Stimulated activated CD8-positive, alpha-beta memory T cell treated with anti-CD3 and anti-CD28 coated beads, Interleukin-4, amount 100 ng/mL, for 48 hours (primary cell): ENCODE results near the gene CMTM7.
"Not testable (repeated sequence)": the region's sequence is repeated elsewhere in the genome, so short reads cannot be mapped to it uniquely, and the experiment has no call there.

ENCODE experiments used
- DNase-seq: peaks from one replicate; pipeline ENCODE4 v3.0.0-alpha.2; 2020

Gene CMTM7

DNA sequence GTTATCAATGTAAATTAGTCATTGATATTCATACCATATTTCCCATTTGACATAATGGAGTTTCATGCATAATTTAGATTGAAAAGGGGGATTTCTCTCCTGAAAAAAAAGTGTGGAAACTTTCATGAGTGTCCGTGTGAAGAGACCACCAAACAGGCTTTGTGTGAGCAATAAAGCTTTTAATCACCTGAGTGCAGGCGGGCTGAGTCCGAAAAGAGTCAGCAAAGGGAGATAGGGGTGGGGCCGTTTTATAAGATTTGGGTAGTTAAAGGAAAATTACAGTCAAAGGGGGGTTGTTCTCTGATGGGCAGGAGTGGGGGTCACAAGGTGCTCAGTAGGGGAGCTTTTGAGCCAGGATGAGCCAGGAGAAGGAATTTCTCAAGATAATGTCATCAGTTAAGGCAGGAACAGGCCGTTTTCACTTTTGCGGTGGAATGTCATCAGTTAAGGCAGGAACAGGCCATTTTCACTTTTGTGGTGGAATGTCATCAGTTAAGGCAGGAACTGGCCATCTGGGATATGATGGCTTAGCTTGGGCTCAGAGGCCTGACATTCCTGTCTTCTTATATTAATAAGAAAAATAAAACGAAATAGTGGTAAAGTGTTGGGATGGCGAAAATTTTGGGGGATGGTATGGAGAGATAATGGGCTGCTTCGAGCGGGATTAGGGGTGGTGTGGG, 69.3 kb downstream of the CMTM7 start:
- DNase-seq, result peak; percentile 26

- DNase-seq, result peak; percentile 30
These were observed 70.7 kb downstream of the CMTM7 start for GRCh38 chr3:32462191-32462986.

- DNase-seq, result not testable (repeated sequence)
These were observed 71.8 kb downstream of the CMTM7 start for GRCh38 chr3:32463415-32463814.

DNA sequence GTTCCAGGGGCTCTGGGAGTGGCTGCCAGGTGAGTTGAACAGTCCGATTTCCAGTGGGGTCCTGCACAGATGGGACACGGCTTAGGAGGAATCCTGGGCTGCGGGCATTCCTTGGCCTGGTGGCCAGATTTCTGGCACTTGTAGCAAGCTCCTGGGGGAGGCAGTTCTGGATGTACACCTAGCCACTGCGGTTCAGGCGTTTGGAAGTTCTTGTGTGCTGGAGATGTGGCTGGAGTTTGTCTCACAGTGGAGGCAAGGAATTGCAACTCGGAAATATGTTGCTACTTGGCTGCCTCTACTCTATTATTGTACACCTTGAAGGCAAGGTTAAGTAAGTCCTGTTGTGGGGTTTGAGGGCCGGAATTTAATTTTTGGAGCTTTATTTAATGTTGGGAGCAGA, 73.1 kb downstream of the CMTM7 start:
- DNase-seq, result peak; percentile 11

DNA sequence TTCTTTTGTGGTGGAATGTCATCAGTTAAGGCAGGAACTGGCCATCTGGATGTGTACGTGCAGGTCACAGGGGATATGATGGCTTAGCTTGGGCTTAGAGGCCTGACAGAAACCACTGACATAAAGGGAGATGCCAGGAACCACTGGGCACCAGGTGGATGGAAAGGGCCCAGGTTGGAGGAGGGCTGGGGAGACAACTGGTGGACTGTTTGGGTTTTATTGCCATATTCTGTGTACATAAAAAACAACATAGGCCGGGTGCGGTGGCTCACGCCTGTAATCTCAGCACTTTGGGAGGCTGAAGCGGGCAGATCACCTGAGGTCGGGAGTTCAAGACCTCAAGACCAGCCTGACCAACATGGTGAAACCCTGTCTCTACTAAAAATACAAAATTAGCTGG, 75.2 kb downstream of the CMTM7 start:
- peak; percentile 15 for DNase-seq

DNA sequence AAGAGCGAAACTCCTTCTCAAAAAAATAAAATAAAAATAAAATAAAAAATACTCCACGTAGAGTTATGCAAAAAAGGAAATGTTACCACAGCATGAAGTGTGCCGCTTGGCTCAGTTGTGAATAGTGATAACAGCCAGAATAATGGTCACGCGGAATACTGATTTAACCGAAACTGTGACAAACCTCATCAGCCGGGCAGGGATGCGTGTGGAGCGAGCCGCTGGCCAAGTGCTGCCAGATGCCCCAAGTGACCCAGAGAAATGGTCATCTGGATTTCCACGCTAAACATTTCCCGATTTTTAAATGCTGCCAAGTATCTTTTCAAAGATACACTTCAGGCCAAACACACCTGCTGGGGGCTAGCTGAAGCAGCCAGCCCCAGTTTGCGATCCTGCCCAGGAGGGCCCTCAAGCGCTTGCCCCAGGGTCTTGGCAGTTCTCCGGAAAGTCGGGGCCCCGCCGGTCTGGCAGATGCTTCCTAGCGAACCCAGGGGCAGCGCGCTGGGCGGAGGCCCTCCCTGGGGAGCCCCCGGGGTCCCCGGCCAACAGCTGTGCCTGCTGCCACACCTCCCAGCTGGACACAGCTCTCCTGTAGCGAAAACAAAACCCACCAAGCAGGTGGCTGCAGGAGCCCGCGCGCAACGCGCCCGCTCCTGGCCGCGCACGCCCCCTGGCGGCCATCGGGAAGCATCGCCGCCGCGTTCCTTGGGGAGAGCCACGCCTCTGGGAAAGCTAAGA, 75.8 kb downstream of the CMTM7 start:
- DNase-seq, result peak; percentile 87

DNA sequence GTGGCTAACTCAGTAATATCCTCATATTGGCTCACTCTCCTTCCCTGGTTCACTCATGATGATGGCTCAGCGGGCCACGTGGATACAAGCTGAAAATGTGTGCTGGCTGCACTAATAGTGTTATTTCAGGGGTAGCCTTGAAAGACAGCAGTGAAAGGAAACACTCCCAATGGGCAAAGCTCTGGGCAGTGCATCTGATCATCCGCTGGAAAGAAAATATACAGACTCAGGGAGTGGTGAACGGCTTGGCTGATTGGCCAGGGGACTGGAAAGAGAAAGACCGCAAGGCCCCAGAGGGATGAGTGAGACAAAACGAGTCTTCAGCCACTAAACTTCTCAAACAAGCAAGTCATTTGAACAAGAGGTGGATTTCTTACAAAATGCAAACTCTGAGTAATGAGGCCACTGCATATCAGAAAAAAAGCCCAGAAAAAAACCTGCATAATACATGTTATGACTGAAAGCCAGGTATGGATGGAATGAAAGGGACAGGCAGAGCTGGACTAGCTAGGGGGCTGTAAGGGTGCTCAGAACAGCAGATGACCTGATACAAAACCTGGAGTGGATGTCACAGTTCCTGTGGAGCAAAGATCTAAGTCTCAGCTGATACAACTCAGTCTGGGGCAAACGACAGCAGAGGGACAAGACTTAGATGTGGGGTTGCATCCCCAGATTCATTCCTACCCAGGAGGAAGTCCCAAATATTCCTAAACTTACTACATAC, 77.7 kb downstream of the CMTM7 start:
- peak; percentile 18 for DNase-seq

DNA sequence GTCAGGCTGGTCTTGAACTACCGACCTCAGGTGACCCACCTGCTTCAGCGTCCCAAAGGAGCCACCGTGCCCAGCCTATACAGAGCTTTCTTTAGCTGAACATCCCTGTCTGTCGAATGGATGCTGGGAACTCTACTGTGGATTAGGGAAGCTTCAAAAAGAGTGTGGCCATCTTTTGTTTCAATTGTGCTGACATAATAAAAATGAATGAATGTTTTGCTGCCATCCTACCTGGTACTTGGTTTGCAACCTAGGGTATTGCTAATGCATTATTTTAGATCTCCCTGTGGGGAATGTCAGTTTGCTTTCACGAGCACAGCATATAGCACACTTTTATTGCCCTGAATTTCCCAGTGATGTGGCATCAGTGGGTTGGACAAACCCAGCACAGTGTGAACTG, 78.7 kb downstream of the CMTM7 start:
- DNase-seq, result peak; percentile 18

- peak; percentile 12 for DNase-seq
These were observed 79.6 kb downstream of the CMTM7 start for GRCh38 chr3:32471246-32471645.

DNA sequence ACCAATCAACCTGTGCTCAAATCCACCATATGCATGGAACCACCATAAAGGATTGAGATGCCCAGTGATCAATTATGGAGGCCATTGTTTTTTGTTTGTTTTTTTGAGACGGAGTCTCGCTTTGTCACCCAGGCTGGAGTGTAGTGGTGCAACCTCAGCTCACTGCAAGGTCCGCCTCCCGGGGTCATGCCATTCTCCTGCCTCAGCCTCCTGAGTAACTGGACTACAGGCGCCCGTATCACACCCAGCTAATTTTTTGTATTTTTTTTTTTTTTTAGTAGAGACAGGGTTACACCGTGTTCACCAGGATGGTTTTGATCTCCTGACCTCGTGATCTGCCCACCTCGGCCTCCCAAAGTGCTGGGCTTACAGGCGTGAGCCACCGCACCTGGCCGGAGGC, 80.5 kb downstream of the CMTM7 start:
- not testable (repeated sequence) for DNase-seq

DNA sequence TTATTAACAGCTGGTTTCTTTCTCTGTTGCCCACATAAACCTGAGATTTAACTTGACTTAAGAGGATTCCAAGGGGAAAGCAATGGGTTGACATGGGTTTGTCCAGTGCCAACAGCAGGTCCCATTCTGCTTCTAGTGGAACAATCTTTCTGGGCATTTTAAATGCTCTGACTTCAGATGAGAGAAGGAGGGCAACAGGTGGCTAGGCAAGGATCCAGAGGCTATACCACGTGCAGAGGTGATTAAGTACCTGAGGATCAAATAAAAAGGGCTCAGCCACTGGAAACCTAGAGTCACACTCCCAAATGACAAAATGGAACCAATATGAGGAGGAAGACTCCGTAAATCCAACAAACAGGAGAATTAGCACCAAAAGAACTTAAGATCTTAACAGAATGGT, 82.5 kb downstream of the CMTM7 start:
- no peak for DNase-seq

GRCh38 chr3:32480604-32481003, 89.0 kb downstream of the CMTM7 start:
- no peak for DNase-seq

DNA sequence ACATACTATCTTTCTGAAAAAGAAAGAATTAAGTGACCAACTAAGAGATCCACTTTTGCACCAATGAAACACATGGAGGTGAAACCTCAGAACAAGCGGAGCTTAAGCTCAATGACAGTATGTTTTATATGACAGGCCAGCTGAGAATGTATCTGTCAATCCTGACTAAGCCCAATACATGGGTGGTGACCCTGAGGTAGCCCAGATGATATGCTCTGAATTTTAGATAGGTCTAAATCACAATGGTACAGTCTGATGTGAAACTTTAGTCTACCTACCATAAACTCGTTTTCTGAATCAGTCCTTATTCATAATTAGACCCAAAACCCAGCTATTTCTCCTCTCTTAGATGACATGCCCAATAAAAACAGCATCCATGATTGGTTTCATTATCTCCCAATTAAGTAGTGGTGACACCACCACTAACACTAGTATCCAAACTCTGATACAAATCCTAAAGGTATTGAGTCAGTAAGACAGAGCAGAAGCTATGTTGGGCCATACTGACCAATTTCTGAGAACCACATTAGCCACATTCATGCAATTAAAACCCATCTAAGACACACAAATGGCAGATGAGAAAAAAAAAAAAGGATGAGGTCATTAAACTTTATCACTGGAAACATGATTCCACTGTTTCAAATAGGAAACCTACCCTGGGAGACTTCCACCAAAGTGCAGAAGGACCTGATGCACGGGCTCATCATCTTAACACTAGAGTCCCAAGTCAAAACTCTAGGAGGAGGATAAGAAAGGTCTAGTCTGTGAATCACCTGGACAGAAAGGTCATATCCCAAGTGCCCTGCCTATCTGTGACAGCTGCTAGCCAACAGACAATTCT, 90.4 kb downstream of the CMTM7 start:
- DNase-seq, result no peak

GRCh38 chr3:32482693-32483092, 91.0 kb downstream of the CMTM7 start:
- no peak for DNase-seq

- no peak for DNase-seq
These were observed 92.1 kb downstream of the CMTM7 start for GRCh38 chr3:32483772-32484171.

DNA sequence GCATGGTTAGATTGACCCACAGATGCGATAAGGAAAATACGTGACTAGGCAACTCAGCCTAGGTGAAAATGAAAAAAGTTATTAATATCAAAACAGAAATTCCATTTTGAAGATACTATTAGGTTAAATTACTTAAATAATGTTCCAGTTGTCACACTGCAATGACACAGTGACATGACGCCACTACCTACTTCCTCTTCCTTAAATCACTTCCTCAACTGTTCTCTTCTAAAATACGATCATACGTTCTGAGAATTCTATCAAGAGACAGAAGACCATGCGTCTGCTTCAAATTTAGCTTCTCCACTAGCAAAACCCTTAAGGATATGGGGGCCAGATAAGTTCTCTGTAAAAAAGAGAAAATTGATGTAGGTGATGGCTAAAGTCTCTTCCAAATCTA, 92.8 kb downstream of the CMTM7 start:
- no peak for DNase-seq

GRCh38 chr3:32487781-32488473, 96.3 kb downstream of the CMTM7 start:
- DNase-seq, result no peak

DNA sequence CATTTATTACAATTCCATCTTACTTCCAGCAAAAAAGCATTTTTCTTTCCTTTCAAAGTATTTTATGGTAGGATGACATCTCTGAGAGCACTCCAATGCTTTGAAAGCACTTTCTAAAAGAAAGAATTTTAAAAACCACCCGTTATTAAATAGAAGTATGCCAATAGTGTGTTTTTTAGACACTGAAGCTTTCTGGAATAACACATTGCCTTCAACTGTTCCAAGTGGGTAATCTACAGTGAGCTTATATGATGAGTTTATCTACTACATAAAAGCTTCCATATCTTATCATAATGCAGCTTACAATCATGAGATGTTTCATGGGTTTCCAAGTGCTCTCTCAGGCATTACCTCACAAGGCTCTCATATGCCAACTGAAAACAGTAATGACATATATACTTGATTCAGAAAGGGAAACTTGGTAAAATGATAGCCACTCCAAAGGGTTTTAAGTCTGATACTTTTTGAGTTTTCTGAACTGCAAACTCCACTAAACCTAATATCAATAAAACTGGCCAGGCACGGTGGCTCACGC, 96.9 kb downstream of the CMTM7 start:
- no peak for DNase-seq

GRCh38 chr3:32492684-32493436, 101.2 kb downstream of the CMTM7 start:
- no peak for DNase-seq
